ENCODE data around the gene PPP1R14C. TPM values are rescaled to one million over a fixed set of nuclear protein-coding genes. Genes with fewer than 3 reads are reported as not detected.

Gene PPP1R14C
- total and polyA plus RNA-seq, 2 donors (not counting 3 experiments of a cell fraction or from before 2014, with no cell fraction given), result not detected

DNA sequence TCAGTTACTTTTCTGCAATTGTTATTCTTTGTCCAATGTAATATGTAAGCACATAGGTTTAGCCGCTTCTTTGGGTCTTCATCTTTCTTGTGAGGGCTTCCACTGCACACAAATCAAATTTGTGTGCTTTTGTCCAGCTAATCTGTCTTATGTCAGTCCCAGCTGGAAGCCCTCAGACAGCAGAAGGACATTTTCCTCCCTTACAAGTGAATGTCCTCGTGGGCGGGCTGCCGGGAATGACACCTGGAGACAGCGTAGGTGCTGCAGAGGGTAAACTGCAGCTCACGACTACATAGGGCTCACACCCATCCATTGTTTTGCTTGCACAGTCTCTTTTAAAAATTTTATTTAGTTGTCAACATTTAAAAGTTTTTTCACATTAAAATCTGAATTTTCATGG, 24.6 kb upstream of the PPP1R14C start:
- CTCF ChIA-PET, result no interaction called here

DNA sequence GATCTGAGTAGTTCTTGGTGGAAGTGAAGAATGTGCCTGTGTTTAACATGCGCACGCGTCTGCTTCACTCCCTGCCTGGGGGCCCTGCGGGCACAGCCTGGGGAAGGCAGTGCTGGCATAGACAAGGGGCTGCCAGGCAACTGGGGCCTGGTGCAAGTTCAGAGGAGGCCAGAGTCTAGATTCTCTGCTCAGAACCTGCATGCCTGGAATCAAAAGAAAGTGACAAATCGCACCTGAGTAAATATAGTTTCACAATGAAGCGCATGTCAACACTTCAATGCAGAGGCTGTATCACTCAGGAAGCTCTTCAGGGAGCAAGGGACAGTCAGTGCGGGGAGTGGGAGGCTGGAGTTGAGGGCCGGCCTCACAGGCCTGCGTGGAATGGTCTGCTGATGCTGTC, 24.2 kb upstream of the PPP1R14C start:
- Histone ChIP-seq H3K4me2 (ENCODE audit: insufficient read depth, low read length) (no peak overlapping the region), H3K9me3 (replicated peaks; ENCODE audit: control insufficient read depth, insufficient read depth, low read length) (no peaks in the 10 kb centered on the region), H3K27ac (ENCODE audit: insufficient read depth, low read depth, low read length) (no peak overlapping the region), H3K4me1 (ENCODE audit: control insufficient read depth, extremely low read depth, insufficient read depth, low read length) (no peaks in the 10 kb centered on the region), H3K9me1 (replicated peaks; ENCODE audit: control insufficient read depth, extremely low read depth, insufficient read depth, low read length) (no peaks in the 10 kb centered on the region), H3K36me3 (ENCODE audit: control insufficient read depth in 2 of 2, extremely low read depth in 1 of 2, insufficient read depth in 2 of 2, low read length in 2 of 2) (no peaks in the 10 kb centered on the region), H3K27me3 (ENCODE audit: control insufficient read depth in 2 of 2, insufficient read depth in 2 of 2, low read length in 2 of 2) (no peaks in the 10 kb centered on the region), H4K20me1 (replicated peaks; ENCODE audit: control insufficient read depth, extremely low read depth, insufficient read depth, low read length) (no peaks in the 10 kb centered on the region), H2AFZ (ENCODE audit: low read depth, low read length) (no peak overlapping the region), H3K9ac (replicated peaks; ENCODE audit: extremely low read depth, insufficient read depth, low read length) (no peak overlapping the region), H3K79me2 (ENCODE audit: control insufficient read depth, insufficient read depth, low read length) (no peaks in the 10 kb centered on the region), H3K4me3 (replicated peaks in 1 of 3; ENCODE audit: insufficient read depth in 1 of 3, low read depth in 1 of 3, low read length in 3 of 3) (no peak overlapping the region)
- FAIRE-seq, result no peak
- dilution Hi-C loops (cut with MboI; ENCODE audit: extremely low pct_ligation_motif_present, low sequenced_read_pairs), result no loop called here
- BruUV-seq (replicated peaks), result no TSS peak
- ChIA-PET CTCF (no interaction called here), POLR2A (no interaction called here)
- TF ChIP-seq GATA2 (IDR thresholded peaks at IDR 0.05; ENCODE audit: insufficient read depth, insufficient read length, low read depth, low read length) (no peak), POLR2AphosphoS5 (IDR thresholded peaks at IDR 0.05; ENCODE audit: insufficient read depth, low read depth, low read length) (no peak), EZH2 (IDR thresholded peaks at IDR 0.05; ENCODE audit: borderline replicate concordance, low read depth, low read length, severe bottlenecking) (no peak), POLR2A (IDR thresholded peaks at IDR 0.05; ENCODE audit: low read depth, low read length) (no peak), FOS (IDR thresholded peaks at IDR 0.05; ENCODE audit: borderline replicate concordance, insufficient read depth, low read length) (no peak), MYC (IDR thresholded peaks at IDR 0.05; ENCODE audit: low read depth, low read length) (no peak), JUN (IDR thresholded peaks at IDR 0.05; ENCODE audit: borderline replicate concordance, insufficient read depth, insufficient read length, low read depth) (no peak)
- TF ChIP-seq, protein P1, sequence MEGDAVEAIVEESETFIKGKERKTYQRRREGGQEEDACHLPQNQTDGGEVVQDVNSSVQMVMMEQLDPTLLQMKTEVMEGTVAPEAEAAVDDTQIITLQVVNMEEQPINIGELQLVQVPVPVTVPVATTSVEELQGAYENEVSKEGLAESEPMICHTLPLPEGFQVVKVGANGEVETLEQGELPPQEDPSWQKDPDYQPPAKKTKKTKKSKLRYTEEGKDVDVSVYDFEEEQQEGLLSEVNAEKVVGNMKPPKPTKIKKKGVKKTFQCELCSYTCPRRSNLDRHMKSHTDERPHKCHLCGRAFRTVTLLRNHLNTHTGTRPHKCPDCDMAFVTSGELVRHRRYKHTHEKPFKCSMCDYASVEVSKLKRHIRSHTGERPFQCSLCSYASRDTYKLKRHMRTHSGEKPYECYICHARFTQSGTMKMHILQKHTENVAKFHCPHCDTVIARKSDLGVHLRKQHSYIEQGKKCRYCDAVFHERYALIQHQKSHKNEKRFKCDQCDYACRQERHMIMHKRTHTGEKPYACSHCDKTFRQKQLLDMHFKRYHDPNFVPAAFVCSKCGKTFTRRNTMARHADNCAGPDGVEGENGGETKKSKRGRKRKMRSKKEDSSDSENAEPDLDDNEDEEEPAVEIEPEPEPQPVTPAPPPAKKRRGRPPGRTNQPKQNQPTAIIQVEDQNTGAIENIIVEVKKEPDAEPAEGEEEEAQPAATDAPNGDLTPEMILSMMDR (IDR thresholded peaks at IDR 0.05; ENCODE audit: extremely low read depth in 1 of 2, insufficient read depth in 1 of 2, low read depth in 1 of 2, low read length in 2 of 2), result no peak
- TF ChIP-seq, protein P2, sequence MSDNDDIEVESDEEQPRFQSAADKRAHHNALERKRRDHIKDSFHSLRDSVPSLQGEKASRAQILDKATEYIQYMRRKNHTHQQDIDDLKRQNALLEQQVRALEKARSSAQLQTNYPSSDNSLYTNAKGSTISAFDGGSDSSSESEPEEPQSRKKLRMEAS (IDR thresholded peaks at IDR 0.05; ENCODE audit: insufficient read depth, insufficient read length), result no peak
- intact Hi-C loops (cut with micrococcal nuclease), result no loop called here
- DNase-seq (ENCODE audit: low read depth, low spot score), result no peak

More for the DNA sequence above, 24.6 kb upstream of the PPP1R14C start:
- POLR2A ChIA-PET, result no interaction called here
- Histone ChIP-seq H3K9me1 (replicated peaks; ENCODE audit: control insufficient read depth, extremely low read depth, insufficient read depth, low read length) (no peaks in the 10 kb centered on the region), H3K9ac (replicated peaks; ENCODE audit: extremely low read depth, insufficient read depth, low read length) (no peak overlapping the region), H3K27ac (ENCODE audit: insufficient read depth, low read depth, low read length) (no peak overlapping the region), H4K20me1 (replicated peaks; ENCODE audit: control insufficient read depth, extremely low read depth, insufficient read depth, low read length) (no peaks in the 10 kb centered on the region), H3K79me2 (ENCODE audit: control insufficient read depth, insufficient read depth, low read length) (no peaks in the 10 kb centered on the region), H3K36me3 (ENCODE audit: control insufficient read depth in 2 of 2, extremely low read depth in 1 of 2, insufficient read depth in 2 of 2, low read length in 2 of 2) (no peaks in the 10 kb centered on the region), H3K4me3 (replicated peaks in 1 of 3; ENCODE audit: insufficient read depth in 1 of 3, low read depth in 1 of 3, low read length in 3 of 3) (no peak overlapping the region), H2AFZ (ENCODE audit: low read depth, low read length) (no peak overlapping the region), H3K27me3 (ENCODE audit: control insufficient read depth in 2 of 2, insufficient read depth in 2 of 2, low read length in 2 of 2) (no peaks in the 10 kb centered on the region), H3K4me2 (ENCODE audit: insufficient read depth, low read length) (no peak overlapping the region), H3K4me1 (ENCODE audit: control insufficient read depth, extremely low read depth, insufficient read depth, low read length) (no peaks in the 10 kb centered on the region), H3K9me3 (replicated peaks; ENCODE audit: control insufficient read depth, insufficient read depth, low read length) (no peaks in the 10 kb centered on the region)
- no peak for DNase-seq (ENCODE audit: low read depth, low spot score)
- TF ChIP-seq JUN (IDR thresholded peaks at IDR 0.05; ENCODE audit: borderline replicate concordance, insufficient read depth, insufficient read length, low read depth), result no peak
- no peak for TF ChIP-seq POLR2AphosphoS5 (IDR thresholded peaks at IDR 0.05; ENCODE audit: insufficient read depth, low read depth, low read length)
- no peak for TF ChIP-seq POLR2A (IDR thresholded peaks at IDR 0.05; ENCODE audit: low read depth, low read length)
- no peak for TF ChIP-seq EZH2 (IDR thresholded peaks at IDR 0.05; ENCODE audit: borderline replicate concordance, low read depth, low read length, severe bottlenecking)
- TF ChIP-seq MYC (IDR thresholded peaks at IDR 0.05; ENCODE audit: low read depth, low read length), result no peak
- no peak for TF ChIP-seq GATA2 (IDR thresholded peaks at IDR 0.05; ENCODE audit: insufficient read depth, insufficient read length, low read depth, low read length)
- TF ChIP-seq, protein P2 (IDR thresholded peaks at IDR 0.05; ENCODE audit: insufficient read depth, insufficient read length), result no peak
- TF ChIP-seq FOS (IDR thresholded peaks at IDR 0.05; ENCODE audit: borderline replicate concordance, insufficient read depth, low read length), result no peak
- dilution Hi-C loops (cut with MboI; ENCODE audit: extremely low pct_ligation_motif_present, low sequenced_read_pairs), result no loop called here
- intact Hi-C loops (cut with micrococcal nuclease), result no loop called here
- FAIRE-seq, result no peak
- no TSS peak for BruUV-seq (replicated peaks)

All from endothelial cell of umbilical vein (primary cell).